GM12878 (cell line): ENCODE results near the gene QRFP. TPM values are rescaled to one million over a fixed set of nuclear protein-coding genes. Genes with fewer than 3 reads are reported as not detected.

Experiments used
- ATAC-seq: fragments of 200-7000 bp; cut with Tn5 transposase; 3 replicates; pipeline ENCODE4 v1.9.1; 2020; ENCODE audit warnings: mild to moderate bottlenecking, moderate library complexity
- BruUV-seq: library from RNA; stranded (reverse); fragments of 400-500 nt; replicated peaks from 2 replicates; lab custom pipeline; 2021; lab: Mats Ljungman, UMichigan
- CTCF ChIA-PET: fragments of 300-600 bp; sonication (Branson Sonifier 250); formaldehyde crosslinking; extraction: SDS; loops from one replicate; lab custom pipeline; 2021; ENCODE audit warnings: inconsistent platforms; lab: Yijun Ruan, JAX
- POLR2A ChIA-PET: fragments of 350-600 bp; formaldehyde crosslinking; extraction: SDS; loops from one replicate; lab custom pipeline; 2021; ENCODE audit warnings: inconsistent platforms; lab: Charles Lee
- RAD21 ChIA-PET: fragments of 300-600 bp; sonication (Branson Sonifier 250); formaldehyde crosslinking; loops from one replicate; lab custom pipeline; 2023; ENCODE audit warnings: antibody characterized with exemption; ENCODE audit not compliant: unreplicated experiment; lab: Charles Lee
- SMC1A ChIA-PET: fragments of 300-600 bp; sonication (Branson Sonifier 250); formaldehyde crosslinking; loops from one replicate; lab custom pipeline; 2023; ENCODE audit not compliant: unreplicated experiment, uncharacterized antibody; lab: Charles Lee
- DNase-seq: peaks from one replicate; pipeline ENCODE4 v3.0.0-alpha.2; 2011; ENCODE audit warnings: low read depth, low spot score
- FAIRE-seq: peaks from 3 replicates; lab custom pipeline; 2011; peaks lifted over from hg19 to GRCh38; lab: Jason Lieb, UNC
- H2AFZ ChIP-seq: 2 replicates; pipeline ENCODE4 v1.6.0; 2011; ENCODE audit warnings: low read depth, low read length, control low read depth; ENCODE audit not compliant: control insufficient read depth
- H3K27ac ChIP-seq: 2 replicates; pipeline ENCODE4 v1.5.1; 2011; ENCODE audit warnings: control low read depth; ENCODE audit not compliant: control insufficient read depth, insufficient read depth
- H3K27me3 ChIP-seq, 2 experiments: replicated peaks in 1 of 2; 2 replicates each; pipeline versions ENCODE4 v1.6.0 to v1.6.1; 2011; ENCODE audit warnings: low read length in 1 of 2; ENCODE audit not compliant: control insufficient read depth in 2 of 2, insufficient read depth in 2 of 2
- H3K36me3 ChIP-seq, 2 experiments: 2 replicates each; pipeline ENCODE4 v1.5.1; 2011; ENCODE audit warnings: low read length in 1 of 2; ENCODE audit not compliant: control insufficient read depth in 2 of 2, insufficient read depth in 2 of 2
- H3K4me1 ChIP-seq: 2 replicates; pipeline ENCODE4 v1.6.1; 2011; ENCODE audit warnings: mild to moderate bottlenecking, low read length, moderate library complexity, mixed read lengths; ENCODE audit not compliant: control insufficient read depth, insufficient read depth
- H3K4me2 ChIP-seq: 2 replicates; pipeline ENCODE4 v1.6.0; 2011; ENCODE audit warnings: control low read depth; ENCODE audit not compliant: control insufficient read depth, insufficient read depth
- H3K4me3 ChIP-seq: fragments of 200-600 bp; sonication (generic); 2 replicates; pipeline ENCODE4 v1.5.1; 2016
- H3K79me2 ChIP-seq: 2 replicates; pipeline ENCODE4 v1.6.0; 2011; ENCODE audit warnings: low read length; ENCODE audit not compliant: control insufficient read depth, insufficient read depth
- H3K9ac ChIP-seq: 2 replicates; pipeline ENCODE4 v1.8.0; 2011; ENCODE audit warnings: low read length, control low read depth, mixed read lengths; ENCODE audit not compliant: control insufficient read depth, insufficient read depth
- H3K9me3 ChIP-seq: replicated peaks from 3 replicates; pipeline ENCODE4 v1.5.1; 2011; ENCODE audit warnings: mild to moderate bottlenecking, low read length; ENCODE audit not compliant: control insufficient read depth, insufficient read depth
- H4K20me1 ChIP-seq: 2 replicates; pipeline ENCODE4 v1.6.0; 2011; ENCODE audit not compliant: control insufficient read depth, insufficient read depth
- CHD4 ChIP-seq: fragments of 200-600 bp; sonication (generic); IDR thresholded peaks from 2 replicates; pipeline ENCODE4 v1.6.1; 2016; ENCODE audit warnings: mild to moderate bottlenecking
- EZH2 ChIP-seq: IDR thresholded peaks from 2 replicates; pipeline ENCODE4 v1.6.1; 2012; ENCODE audit warnings: low read depth, mild to moderate bottlenecking, control low read depth, inconsistent platforms, low read length, borderline replicate concordance; ENCODE audit not compliant: control insufficient read depth
- FOXM1 ChIP-seq: IDR thresholded peaks from 2 replicates; pipeline ENCODE4 v1.6.1; 2012; ENCODE audit warnings: low read depth, mild to moderate bottlenecking, inconsistent platforms, low read length, moderate library complexity
- MEF2A ChIP-seq: IDR thresholded peaks from 2 replicates; pipeline ENCODE4 v1.6.1; 2011; ENCODE audit warnings: low read depth, mild to moderate bottlenecking, low read length, moderate library complexity; ENCODE audit not compliant: insufficient read depth
- MEF2B ChIP-seq: fragments of 450-650 bp; IDR thresholded peaks from 2 replicates; pipeline ENCODE4 v1.6.1; 2018; ENCODE audit warnings: mild to moderate bottlenecking, moderate library complexity; ENCODE audit not compliant: partially characterized antibody, poor library complexity, severe bottlenecking
- MXI1 ChIP-seq: fragments of 150-350 bp; IDR thresholded peaks from 2 replicates; pipeline ENCODE4 v1.6.1; 2011; ENCODE audit warnings: low read depth, mild to moderate bottlenecking, inconsistent platforms, low read length, improper control_type of control experiment
- NR2C2 ChIP-seq: IDR thresholded peaks from 2 replicates; pipeline ENCODE4 v1.6.1; 2011; ENCODE audit warnings: borderline replicate concordance, low read depth; ENCODE audit not compliant: control insufficient read depth, insufficient read length
- SMAD1 ChIP-seq: fragments of 450-650 bp; IDR thresholded peaks from 2 replicates; pipeline ENCODE4 v1.6.1; 2018; ENCODE audit warnings: mild to moderate bottlenecking, low read depth; ENCODE audit not compliant: partially characterized antibody
- TAF1 ChIP-seq: IDR thresholded peaks from 2 replicates; pipeline ENCODE4 v1.6.1; 2011; ENCODE audit warnings: mild to moderate bottlenecking, low read depth, low read length, borderline replicate concordance
- ZZZ3 ChIP-seq: IDR thresholded peaks from 2 replicates; pipeline ENCODE4 v1.6.1; 2011; ENCODE audit warnings: low read depth; ENCODE audit not compliant: control insufficient read depth, insufficient read length
- WGBS: methylation state at CpG from one replicate; pipeline ENCODE4 v1.1.6; 2016; ENCODE audit warnings: low lambda C conversion rate; ENCODE audit not compliant: insufficient replicate concordance, insufficient coverage; ENCODE audit errors: missing lambda C conversion rate; 5-methylcytosine and 5-hydroxymethylcytosine counted together
- in situ Hi-C: fragments of 300-500 bp; cut with MboI; formaldehyde crosslinking; loops from 9 replicates; pipeline ENCODE4 v1.14.3; 2018; ENCODE audit warnings: mixed read lengths
- intact Hi-C: fragments of 100-400 bp; cut with micrococcal nuclease; formaldehyde crosslinking; loops from one replicate; pipeline ENCODE4 v1.14.2; 2022; ENCODE audit not compliant: unreplicated experiment
- polyA plus RNA-seq, 11 experiments: library from polyadenylated mRNA; depleted of rRNA in 4 of 11; unstranded in 6 of 11; stranded (reverse) in 5 of 11; fragments of >200 nt; fragmentation: Nextera tagmentation in 4 of 11; fragmentation: Illumina TruSeq in 1 of 11; extraction: Ambion mirVana in 4 of 11; extraction: Trizol in 1 of 11; gene quantifications; 1 replicate in 1 of 11; 2 replicates in 10 of 11; pipeline versions ENCODE4 v1.2.1 to v1.2.3, GENCODE V29; 2011 to 2016; ENCODE audit warnings: inconsistent platforms in 2 of 11, missing spikeins in 2 of 11, low read depth in 1 of 11
- total RNA-seq, 4 experiments: library from RNA; depleted of rRNA in 3 of 4; stranded (reverse); fragments of >200 nt in 3 of 4; fragmentation: Illumina TruSeq in 1 of 4; extraction: Trizol in 1 of 4; gene quantifications; 2 replicates each; pipeline versions ENCODE4 v1.2.1 to v1.2.3, GENCODE V29; 2013 to 2021
- TF ChIP-seq, protein P1 (sequence below): fragments of 450-650 bp; IDR thresholded peaks from 2 replicates; pipeline ENCODE4 v1.6.1; 2017; ENCODE audit warnings: mild to moderate bottlenecking

The QRFP gene
- total and polyA plus RNA-seq, 10 of the 15 experiments (the other 5 are each of a cell fraction or from before 2014, with no cell fraction given): not detected

DNA sequence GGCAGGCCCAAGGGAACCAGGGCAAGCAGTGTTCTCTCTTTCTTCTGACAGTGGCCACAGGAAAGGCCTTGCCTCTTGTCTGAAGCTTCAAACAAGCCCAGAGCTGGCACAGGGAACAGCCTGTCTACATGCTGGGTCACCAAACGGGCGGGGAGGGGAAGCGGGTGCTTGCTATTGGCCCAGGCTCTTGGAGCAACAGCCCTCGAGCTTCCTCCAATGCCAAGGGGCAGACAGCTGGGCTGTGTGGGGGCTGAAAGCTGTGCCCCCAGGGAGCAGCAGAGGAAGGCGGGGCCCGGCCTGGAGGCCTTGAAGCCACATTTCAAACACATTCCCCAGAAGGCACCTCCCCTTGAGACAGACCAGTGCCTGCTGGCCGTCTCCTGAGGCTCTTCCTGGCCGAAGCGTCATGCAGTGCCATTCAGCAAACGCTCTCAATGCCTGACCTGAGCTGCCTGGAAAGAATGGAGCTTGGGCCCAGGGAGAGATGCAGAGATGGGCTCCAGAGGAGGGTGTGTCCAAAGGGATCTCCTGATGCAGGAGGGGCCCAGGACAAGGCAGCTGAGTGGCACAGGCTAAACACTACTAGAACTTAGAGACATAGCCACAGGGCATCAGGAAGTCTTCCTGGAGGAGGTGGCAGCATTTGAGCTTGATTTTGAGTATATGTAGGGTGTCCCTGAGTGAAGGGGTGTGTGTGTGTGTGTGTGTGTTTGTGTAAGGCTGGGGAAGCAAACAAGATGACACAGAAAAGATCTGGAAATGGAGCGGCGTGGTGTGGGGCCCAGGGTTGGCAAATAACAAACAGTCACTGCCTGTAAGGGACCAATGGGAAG lies 39.9 kb upstream of the QRFP start:
- intact Hi-C loops: loop anchor here (10.0 kb wide), 1 partner anchor 108 kb away; no protein-coding TSS in a partner anchor
- ATAC-seq (no peak), DNase-seq (no peak), FAIRE-seq (no peak)
- Histone ChIP-seq H4K20me1 (peaks cover 11% of the 10 kb centered on the region), H3K27ac (no peak overlapping the region)
- RAD21 ChIA-PET: interaction anchor here (2.2 kb wide), 1 partner anchor 67 kb away, joined by 7 read pairs; no protein-coding TSS in a partner anchor
- TF ChIP-seq CHD4 (no peak), MEF2B (no peak), MEF2A (no peak), TAF1 (no peak), FOXM1 (no peak), EZH2 (no peak), SMAD1 (no peak), ZZZ3 (no peak), NR2C2 (no peak), MXI1 (no peak)
- TF ChIP-seq, protein P1, sequence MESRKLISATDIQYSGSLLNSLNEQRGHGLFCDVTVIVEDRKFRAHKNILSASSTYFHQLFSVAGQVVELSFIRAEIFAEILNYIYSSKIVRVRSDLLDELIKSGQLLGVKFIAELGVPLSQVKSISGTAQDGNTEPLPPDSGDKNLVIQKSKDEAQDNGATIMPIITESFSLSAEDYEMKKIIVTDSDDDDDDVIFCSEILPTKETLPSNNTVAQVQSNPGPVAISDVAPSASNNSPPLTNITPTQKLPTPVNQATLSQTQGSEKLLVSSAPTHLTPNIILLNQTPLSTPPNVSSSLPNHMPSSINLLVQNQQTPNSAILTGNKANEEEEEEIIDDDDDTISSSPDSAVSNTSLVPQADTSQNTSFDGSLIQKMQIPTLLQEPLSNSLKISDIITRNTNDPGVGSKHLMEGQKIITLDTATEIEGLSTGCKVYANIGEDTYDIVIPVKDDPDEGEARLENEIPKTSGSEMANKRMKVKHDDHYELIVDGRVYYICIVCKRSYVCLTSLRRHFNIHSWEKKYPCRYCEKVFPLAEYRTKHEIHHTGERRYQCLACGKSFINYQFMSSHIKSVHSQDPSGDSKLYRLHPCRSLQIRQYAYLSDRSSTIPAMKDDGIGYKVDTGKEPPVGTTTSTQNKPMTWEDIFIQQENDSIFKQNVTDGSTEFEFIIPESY: no peak
- TF ChIP-seq, all 136 proteins: peak for 0
- CTCF ChIA-PET: interaction anchor here (0.8 to 7.8 kb wide), 3 partner anchors 68 to 235 kb away, joined by 3 to 89 read pairs (median 4); no protein-coding TSS in a partner anchor
- Histone ChIP-seq H3K27me3 (peaks cover 6 to 25% of the 10 kb centered on the region in 2 experiments), H3K9me3 (no peaks in the 10 kb centered on the region), H3K4me1 (peaks cover 12% of the 10 kb centered on the region), H3K4me3 (no peak overlapping the region), H3K36me3 (no peaks in the 10 kb centered on the region), H3K9ac (no peak overlapping the region), H3K4me2 (no peak overlapping the region), H2AFZ (no peak overlapping the region), H3K79me2 (no peaks in the 10 kb centered on the region)
- in situ Hi-C loops: no loop called here
- SMC1A ChIA-PET: interaction anchor here (1.0 to 3.0 kb wide), 4 partner anchors 9 to 72 kb away, joined by 4 to 13 read pairs (median 6); no protein-coding TSS in a partner anchor
- BruUV-seq: no TSS peak
- POLR2A ChIA-PET: interaction anchor here (0.6 kb wide), 1 partner anchor 117 kb away, joined by 6 read pairs; no protein-coding TSS in a partner anchor
- 28% methylated on average over 12 of the region's 12 CpGs for WGBS
